Fibroblast of lung (primary cell): ENCODE data around the gene KLF16.

ENCODE experiments used
- EZH2 ChIP-seq: IDR thresholded peaks from 2 replicates; pipeline ENCODE4 v1.5.1; 2012; ENCODE audit warnings: low read length, control low read depth, mild to moderate bottlenecking; ENCODE audit errors: missing control alignments
- TF ChIP-seq, protein P1 (sequence below), 2 donors: IDR thresholded peaks in 1 of 2; conservative IDR thresholded peaks in 1 of 2; 1 replicate in 1 of 2; 2 replicates in 1 of 2; pipeline ENCODE4 v1.5.1; 2011 to 2012; ENCODE audit warnings: low read length in 2 of 2, control low read depth in 1 of 2, inconsistent platforms in 1 of 2, low read depth in 1 of 2, mild to moderate bottlenecking in 1 of 2

GRCh38 chr19:1888385-1888784 lies 25.0 kb upstream of the KLF16 start:
- TF ChIP-seq, protein P1, sequence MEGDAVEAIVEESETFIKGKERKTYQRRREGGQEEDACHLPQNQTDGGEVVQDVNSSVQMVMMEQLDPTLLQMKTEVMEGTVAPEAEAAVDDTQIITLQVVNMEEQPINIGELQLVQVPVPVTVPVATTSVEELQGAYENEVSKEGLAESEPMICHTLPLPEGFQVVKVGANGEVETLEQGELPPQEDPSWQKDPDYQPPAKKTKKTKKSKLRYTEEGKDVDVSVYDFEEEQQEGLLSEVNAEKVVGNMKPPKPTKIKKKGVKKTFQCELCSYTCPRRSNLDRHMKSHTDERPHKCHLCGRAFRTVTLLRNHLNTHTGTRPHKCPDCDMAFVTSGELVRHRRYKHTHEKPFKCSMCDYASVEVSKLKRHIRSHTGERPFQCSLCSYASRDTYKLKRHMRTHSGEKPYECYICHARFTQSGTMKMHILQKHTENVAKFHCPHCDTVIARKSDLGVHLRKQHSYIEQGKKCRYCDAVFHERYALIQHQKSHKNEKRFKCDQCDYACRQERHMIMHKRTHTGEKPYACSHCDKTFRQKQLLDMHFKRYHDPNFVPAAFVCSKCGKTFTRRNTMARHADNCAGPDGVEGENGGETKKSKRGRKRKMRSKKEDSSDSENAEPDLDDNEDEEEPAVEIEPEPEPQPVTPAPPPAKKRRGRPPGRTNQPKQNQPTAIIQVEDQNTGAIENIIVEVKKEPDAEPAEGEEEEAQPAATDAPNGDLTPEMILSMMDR (conservative IDR thresholded peaks at IDR 0.05 in 1 of 2, IDR thresholded peaks at IDR 0.05 in 1 of 2; ENCODE audit: low read depth in 1 of 2, low read length in 2 of 2), result no peak
- TF ChIP-seq EZH2, result no peak
